ENCODE data around the gene ADAMTS12. TPM values are rescaled to one million over a fixed set of nuclear protein-coding genes. Genes with fewer than 3 reads are reported as not detected.

ADAMTS12 gene
- total RNA-seq, 1 experiment from 2014 or later, result not detected

GRCh38 chr5:33477816-33478215, 414.0 kb downstream of the ADAMTS12 start:
- in situ Hi-C loops (cut with HindIII; ENCODE audit: low sequenced_read_pairs), result no loop called here
- no peak for DNase-seq (ENCODE audit: low spot score)

- no peak for DNase-seq (ENCODE audit: low spot score)
- in situ Hi-C loops (cut with HindIII; ENCODE audit: low sequenced_read_pairs), result no loop called here
Observed at GRCh38 chr5:33476992-33477391, 414.8 kb downstream of the ADAMTS12 start.

GRCh38 chr5:33475706-33476105, 416.1 kb downstream of the ADAMTS12 start:
- DNase-seq (ENCODE audit: low spot score), result no peak
- in situ Hi-C loops (cut with HindIII; ENCODE audit: low sequenced_read_pairs), result no loop called here

- in situ Hi-C loops (cut with HindIII; ENCODE audit: low sequenced_read_pairs), result no loop called here
- DNase-seq (ENCODE audit: low spot score), result no peak
Observed at GRCh38 chr5:33474931-33475499, 416.8 kb downstream of the ADAMTS12 start.

GRCh38 chr5:33474004-33474403, 417.8 kb downstream of the ADAMTS12 start:
- DNase-seq (ENCODE audit: low spot score), result no peak
- in situ Hi-C loops (cut with HindIII; ENCODE audit: low sequenced_read_pairs), result no loop called here

Other genes with a start within 250 kb of the ADAMTS12 start
- gene RXFP3, start 44.4 kb upstream of the ADAMTS12 start, total RNA-seq (2014; rRNA removed; shearing (Covaris generic)), result not detected in 2 replicates
- 0.17 TPM in 1 of 2 replicates, not detected in the other for gene SLC45A2, start 92.7 kb upstream of the ADAMTS12 start, total RNA-seq (2014; rRNA removed; shearing (Covaris generic))
- gene AMACR, start 116.1 kb upstream of the ADAMTS12 start, total RNA-seq (2014; rRNA removed; shearing (Covaris generic)), result 9.8 and 20.2 TPM in 2 replicates
- 0.07 TPM in 1 of 2 replicates, not detected in the other for gene C1QTNF3, start 151.2 kb upstream of the ADAMTS12 start, total RNA-seq (2014; rRNA removed; shearing (Covaris generic))